GM18508 (cell line): ENCODE data around the gene NEK7.

Experiments
- ATAC-seq: cut with Tn5 transposase; IDR thresholded peaks from one replicate; pipeline ENCODE4 v1.9.1; 2021; ENCODE audit warnings: moderate number of reproducible peaks; ENCODE audit not compliant: insufficient read depth, unreplicated experiment

Gene NEK7

DNA sequence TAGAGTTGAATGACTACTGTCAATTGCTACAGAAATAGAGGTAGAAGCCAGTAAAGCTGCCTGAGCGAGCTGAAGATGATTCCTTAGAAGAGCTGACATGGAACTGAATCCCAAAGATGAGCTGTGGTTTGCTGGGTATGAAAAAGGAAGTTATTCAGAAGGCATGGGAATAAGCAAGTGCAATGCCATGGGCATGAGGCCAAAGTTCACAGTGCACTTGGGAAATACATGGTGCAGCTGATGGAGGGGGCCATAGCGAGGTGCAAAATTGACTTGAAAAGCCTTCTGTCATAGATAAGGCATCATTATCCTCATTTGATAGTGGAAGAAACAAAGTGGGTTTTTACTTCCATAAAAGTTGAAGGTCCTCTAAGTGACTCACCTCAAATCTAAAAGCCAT lies 88.6 kb downstream of the NEK7 start:
- no peak for ATAC-seq

DNA sequence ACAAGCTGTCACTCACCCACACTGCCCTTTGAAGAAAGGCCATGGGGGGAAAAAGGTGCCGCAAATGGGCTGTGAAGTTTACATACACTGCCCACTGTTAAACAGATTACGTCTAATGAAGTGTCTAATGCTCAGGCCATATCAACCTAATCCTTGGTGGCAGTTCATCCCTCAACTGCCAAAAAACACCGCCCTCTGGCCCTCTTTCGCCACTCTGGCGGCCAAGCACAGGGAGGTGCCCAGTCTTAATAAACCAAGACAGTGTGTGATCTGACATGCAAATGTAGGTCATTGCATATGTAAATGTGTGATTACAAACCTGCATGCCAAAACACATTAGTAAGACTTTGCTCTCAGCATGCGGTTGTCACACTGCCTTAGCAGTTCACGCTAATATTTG lies 89.5 kb downstream of the NEK7 start:
- ATAC-seq: no peak

DNA sequence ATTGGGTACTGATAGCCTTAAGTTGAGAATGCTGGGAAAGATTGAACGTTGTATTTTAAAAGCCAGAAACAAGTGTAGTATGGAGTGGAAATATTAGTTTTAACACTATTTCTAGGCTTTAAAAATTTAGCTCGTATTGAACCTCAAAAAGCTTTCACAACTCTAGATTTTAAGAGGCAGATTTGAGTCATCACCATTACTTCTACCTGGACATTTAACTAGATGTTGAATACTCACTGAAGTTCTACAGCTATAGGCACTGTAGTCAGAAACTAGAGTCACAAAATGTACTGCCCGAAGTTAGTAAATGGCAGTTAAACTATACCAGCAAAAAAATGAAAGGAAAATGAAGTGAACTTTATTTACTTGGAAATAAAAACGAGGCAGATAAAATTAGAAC lies 96.5 kb downstream of the NEK7 start:
- ATAC-seq: peak; percentile 76

DNA sequence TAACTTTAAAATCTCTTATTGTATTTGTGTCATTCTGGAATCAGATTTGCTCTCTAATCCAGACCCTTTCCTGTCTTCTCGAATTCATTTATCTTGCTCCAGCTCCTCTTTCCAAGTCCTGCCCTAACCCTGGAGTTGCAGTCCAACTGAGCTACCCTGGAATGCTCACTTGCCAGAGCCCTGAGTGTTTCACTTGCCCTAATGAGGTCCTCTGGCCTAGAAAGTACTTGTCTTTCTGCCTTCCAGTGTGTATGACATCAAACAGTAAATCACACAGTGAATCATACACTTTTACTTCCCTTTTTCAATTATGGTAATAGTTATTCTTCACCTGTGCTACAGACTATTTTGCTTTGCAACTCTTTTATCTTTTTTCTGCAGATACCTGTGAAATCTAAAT lies 96.9 kb downstream of the NEK7 start:
- peak; percentile 96 for ATAC-seq

DNA sequence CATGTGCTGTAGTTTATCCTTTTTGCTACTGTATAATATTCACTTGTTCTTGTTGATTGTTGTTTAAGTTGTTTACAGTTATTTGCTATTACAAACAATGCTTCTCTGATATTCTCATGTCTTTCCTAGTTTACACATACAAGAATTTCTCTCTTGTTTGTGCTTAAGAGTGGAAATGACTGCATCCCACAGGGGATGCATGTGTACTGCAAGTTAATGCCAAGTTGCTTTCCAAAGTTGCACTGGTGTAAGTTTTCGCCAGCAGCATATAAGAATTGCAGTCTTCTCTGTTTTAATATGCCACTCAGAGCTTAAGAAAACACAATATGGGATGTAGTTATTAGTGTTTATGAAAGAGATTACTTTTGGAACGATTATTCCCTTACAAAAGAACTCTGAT lies 97.7 kb downstream of the NEK7 start:
- ATAC-seq: no peak

DNA sequence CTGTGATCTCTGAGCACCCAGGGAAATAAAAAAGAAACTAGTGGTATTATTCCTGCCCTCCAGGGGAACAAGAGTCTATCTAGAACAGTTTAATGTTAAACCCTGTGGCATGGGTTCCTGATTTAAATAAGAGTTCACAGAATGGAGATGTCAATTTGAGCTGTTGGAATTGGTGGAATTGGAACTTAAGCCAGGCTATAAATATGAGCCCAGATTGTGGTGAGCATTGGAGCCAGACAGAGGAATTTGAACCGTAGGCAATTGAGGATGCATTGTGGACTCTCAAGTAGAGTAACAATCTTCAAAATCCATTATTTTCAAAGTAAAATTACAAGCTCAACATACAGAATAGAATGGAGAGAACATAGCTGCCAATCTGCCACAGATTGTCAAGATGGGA lies 98.2 kb downstream of the NEK7 start:
- no peak for ATAC-seq

DNA sequence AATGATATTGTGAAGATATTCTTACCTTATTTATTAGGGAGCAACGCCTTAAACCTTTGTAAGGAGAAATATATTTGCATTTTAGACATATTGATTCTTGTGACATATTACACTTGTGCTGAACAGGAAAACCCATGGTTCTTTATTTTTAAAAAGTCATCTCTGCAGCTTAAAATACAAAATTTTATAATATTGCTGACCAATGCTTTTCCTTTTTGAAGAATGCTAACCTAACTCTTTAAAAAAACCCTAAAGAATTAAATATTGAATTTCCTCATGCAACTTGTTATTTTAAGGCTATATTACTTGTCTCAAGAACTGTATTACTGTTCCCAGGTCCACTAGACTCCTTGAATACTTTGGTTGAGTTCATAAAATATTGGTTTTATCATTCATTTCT lies 99.0 kb downstream of the NEK7 start:
- no peak for ATAC-seq

DNA sequence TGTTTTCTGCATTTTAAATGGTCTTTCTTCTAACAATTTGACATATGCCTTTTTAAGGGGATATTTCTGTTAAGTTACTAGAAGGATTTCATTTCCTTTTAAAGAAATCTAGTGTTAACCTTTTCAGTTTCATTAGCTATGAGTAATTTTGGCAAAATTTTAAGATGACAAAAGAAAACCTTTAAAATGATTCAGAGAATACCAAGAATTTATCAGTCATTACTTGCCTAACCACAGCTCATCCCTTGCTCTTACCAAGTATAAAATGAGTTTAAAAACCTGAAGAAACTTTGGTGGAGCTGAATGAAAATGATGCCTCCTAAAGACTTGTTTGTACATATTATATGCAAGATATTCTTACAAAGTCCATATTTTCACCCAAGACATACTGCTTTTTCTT lies 101.7 kb downstream of the NEK7 start:
- ATAC-seq: no peak

DNA sequence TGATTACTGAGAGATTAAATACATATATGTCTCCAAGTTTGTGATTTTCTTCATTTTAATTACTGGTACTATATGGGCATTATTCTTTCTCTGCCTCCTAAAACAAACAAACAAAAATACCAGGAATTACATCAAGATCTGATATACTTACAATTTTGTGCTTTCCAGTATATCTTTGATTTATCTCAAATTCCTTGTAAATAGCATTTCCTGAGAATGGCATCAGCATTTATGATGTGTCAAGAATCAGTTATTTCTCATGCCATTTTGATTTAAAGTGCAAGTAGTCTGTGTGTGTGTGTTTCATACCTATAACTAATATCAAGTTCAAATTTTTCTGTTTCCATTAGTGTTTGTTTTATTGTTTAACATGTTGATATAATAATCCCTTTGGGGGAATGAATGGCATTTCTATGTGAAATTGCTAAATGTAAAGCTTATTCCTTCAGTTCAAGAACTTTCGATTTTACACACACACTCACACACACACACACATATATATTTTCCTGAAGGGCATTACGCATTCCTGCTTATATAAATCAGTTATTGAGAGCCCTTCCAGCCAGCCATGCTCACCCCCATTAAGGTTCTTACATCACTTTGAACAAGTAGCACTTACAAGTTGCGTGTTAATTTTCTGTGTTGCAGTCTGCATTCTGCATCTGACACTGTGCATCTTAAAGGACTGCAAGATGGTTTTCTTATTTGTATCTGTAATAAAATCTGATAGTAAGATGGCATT lies 102.7 kb downstream of the NEK7 start:
- no peak for ATAC-seq

DNA sequence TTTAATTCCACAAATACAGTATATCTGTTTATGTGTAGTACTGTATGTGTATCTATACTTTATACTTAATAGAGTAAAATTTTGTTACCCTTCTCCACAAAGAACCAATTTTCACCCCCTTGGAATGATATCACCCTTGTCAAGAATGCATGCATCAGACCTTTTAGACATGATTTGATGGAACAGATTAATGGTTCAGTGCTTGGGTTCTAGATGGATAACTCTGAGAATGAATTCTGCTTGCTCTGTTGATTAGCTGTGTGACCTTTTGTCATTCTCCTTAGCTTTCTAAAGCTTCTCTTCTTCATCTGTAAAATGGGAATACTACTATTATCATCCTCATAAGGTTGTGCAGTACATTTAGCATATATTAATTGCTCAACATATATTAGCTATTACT lies 105.1 kb downstream of the NEK7 start:
- no peak for ATAC-seq

DNA sequence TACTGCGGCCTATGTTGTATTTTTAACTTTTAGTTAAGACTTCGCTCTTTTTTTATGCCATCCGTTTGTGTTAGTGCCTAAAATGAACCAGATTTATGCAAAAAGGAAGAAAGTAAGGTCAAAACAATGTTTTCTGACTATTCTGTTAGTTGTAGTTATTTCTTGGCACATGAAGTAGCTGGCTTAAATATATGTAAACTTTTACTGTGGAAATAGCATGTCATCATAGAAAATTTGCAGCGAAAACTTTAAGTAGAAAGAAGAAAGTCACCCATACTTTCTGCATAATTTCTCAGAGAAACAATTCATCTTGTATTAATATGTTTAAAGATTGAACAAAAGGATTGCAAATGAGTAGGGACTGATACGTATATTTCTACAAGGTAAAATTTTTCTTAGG lies 106.4 kb downstream of the NEK7 start:
- ATAC-seq: no peak

DNA sequence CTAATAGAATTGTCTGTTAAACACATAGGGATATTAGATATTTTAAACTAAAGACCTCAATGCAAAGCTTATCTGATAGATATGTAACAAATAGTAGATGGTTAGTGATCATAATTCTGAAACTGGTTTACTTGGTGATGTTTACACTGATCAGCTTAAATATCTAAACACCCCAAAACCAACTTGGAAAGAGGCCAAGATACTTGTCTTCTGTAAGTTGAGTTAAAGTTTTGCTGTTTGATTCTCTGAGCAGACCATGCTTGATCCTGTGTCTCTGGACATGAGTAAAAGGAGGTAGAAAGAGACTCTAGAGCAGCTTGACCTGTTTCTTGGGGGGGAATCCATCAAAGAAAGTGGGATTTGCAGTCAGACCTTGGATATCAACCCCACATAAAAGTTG lies 107.5 kb downstream of the NEK7 start:
- no peak for ATAC-seq

DNA sequence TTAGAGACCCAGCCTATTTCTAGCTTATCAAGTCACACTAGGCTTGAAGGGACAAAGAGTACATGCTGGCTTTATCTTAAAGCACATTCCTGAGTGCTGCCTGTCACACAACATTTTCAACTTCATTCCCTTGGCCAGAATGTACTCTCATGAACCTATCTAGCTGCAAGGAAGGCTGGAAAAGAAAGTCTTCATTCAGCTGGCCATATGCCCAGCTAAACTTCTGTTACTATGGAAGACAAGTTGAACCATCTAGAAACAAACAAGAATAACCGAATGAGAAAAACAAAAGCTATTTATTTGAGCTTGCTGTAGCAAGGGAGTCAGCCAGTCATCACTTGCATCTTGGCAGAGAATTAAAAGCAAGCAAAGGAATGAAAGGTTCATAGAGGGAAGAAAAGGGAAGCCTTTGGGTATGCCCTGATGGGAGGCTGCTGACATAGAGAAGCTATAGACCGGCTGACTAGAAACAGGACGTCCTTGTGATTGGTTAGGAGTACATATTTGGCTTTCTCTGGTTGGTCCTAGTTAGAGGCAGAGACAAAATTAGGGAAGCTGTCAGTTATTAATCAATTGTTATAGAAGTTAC lies 108.4 kb downstream of the NEK7 start:
- ATAC-seq: no peak

DNA sequence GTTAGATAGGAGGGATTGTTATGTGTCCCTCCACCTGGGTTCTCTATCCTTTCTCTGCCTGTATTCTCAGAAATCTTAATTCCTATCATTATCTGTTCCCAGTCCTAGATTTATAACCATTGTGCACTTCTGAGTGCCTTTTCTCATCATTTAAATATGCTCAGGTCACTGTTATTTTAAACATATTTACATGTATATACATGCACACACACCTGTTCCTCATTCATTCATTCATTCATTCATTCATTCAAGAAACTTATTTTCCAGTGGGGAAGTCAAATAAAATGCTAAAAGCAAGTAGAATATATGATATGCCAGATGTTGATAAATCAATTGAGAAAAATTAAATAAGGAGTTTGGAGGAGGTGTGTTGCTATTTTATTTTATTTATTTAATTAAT lies 110.3 kb downstream of the NEK7 start:
- no peak for ATAC-seq

DNA sequence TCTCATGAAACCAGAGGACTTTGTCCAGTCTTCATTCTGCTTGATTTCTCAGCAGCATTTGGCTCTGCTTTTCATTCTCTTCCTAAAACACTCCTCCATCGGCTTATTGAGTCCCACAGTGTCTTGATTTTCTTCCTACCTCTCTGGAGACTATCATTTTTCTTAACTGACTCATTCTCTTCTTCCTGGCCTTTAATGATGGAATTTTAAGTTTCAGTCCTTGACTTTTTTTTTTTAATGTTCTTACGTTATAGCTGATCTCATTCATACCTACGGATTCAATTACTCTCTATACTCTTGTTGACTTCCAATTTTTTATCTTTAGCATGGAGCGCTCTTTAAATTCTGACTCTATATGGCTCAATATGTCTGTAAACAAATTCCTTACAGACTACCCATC lies 111.1 kb downstream of the NEK7 start:
- no peak for ATAC-seq

DNA sequence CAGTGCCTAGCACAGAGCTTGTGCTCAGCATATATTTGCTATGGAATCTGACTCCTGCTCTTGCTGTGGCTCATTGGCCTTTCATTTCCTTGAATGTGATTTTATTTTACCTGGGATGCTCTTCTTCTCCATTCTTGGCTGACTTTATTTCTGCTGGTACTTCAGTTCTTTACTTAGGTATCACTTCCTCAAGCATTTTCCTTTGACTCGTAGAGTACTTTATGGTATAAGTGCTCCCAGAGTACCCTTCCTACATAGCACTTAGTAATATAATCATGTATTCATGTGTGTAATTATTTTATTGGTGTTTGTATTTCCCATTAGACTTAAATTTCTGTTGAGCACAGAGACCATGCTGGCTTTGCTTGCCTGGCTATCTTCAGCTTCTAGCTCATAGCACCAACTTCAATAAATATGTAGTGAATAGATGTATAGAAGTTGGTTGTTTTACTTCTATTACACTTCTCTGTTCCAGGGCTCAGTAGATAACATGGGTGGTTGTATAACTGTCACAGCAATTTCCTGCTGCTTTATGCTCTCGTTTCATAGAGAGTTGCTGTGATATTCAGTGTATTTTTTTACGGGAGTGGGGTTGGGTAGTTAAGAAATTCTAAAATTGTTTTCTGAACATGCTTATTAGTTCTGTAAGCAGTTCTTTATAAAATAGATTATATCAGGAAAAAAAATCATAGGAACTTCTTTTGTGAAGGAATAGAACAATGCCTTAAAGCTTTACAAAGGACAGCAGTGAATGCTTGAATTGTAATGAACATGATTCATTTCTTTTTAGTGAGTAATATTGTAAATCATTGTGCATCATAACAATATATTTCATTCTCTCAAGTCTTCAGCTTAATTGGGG lies 112.2 kb downstream of the NEK7 start:
- no peak for ATAC-seq

DNA sequence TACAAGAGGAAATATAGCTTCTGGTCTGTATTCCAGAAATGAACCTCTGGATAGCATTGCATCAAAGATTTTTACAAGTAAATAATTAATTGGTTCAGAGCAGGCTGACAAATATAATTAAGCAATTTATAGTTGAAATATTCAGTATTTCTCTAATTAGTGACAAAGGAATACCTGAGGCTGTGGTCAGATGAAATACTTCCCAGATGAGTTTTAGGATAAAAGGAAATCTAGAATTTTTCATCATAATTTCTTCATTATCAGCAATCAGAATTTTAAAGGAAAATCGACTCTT lies 112.8 kb downstream of the NEK7 start:
- no peak for ATAC-seq

DNA sequence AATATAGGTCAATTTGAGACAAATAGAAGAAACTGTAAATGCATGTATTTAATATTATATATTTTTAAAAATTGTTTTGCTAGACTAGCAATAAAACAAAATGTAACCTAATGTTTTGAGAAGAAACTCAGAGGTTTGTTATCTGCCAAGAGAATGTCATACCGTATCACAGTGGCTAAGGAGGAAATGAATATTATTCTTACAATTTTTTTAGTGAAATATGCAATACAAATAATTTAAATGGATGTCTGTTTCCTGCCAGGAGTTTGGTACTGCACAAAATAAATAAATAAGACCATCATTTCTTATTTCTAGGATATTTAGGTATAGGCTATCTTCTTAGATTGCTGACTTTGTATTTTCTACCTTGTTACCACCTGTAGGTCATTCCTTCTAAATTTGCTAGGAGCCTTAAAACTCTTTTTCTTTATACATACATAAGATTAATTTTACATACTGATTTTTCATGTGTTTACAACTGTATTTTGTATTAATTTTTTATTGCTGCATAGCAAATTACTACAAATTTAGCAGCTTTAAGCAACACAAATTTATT lies 113.6 kb downstream of the NEK7 start:
- ATAC-seq: no peak

DNA sequence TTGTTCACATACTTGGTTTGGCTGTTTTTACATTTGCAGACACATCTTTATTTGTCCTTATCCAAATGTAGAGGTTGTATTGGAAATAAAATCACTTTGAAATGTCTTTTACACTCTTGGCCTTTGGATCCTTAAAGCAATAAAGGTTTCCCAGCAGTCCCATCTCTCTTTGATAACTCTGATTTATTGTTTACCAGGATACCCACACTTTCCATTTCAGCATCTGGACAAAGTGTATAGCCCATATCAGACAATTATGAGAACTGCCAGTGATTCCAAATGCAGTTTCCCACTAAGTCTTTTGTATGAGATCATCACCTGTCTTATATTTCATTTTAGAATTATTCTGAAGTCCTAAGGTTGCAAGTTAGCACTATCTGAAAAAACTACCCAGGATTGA lies 114.7 kb downstream of the NEK7 start:
- ATAC-seq: no peak

DNA sequence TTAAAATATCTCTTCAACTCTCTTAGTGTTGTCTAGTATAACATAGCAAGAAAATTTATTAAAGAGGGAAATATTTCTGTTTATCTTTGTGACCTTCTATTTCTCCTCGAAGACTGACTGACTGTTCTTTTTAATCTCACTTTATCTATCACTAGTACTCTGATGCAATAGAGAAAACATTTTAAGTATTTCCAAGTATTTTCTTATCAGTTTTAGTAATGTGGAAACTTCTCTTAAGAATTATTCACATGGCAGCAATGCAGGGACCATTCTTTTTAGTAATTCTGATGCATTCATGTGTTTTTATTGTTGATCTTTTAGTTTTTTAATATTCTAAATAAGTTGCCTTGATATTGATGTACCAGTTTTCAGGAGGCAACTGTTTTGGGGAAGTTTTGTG lies 115.7 kb downstream of the NEK7 start:
- ATAC-seq: no peak

DNA sequence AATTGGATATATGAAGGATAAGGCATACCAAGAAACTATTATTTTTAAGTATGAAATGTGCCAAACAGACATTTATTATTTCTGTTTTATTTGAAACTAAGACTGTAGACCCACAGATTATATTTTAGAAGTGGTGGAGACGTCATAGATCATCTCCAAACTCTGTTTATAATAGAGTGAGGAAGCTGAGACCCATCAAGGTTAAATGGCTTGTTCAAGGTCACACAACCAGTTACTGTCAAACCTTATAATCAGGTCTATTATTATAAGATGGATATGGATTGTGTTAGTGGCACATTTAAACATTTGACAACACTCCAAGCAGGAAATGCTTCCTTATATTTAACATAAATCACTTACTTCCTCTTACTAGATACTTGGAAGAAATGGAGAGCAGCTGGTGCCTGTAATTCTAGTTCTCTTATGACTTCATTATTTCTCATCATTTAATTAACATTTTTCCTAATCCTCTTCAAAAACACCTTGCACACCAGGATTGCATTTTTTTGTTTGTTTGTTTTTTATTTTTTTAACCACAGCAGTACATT lies 117.0 kb downstream of the NEK7 start:
- no peak for ATAC-seq
